Mononuclear cell (primary cell): ENCODE results near the gene DNAJC11. TPM values are rescaled to one million over a fixed set of nuclear protein-coding genes. Genes with fewer than 3 reads are reported as not detected.

ENCODE experiments used
- H3K27me3 ChIP-seq: 2 replicates; pipeline ENCODE4 v1.6.0; 2011; ENCODE audit warnings: low read length, control low read depth; ENCODE audit not compliant: insufficient read depth
- H3K4me1 ChIP-seq: 2 replicates; pipeline ENCODE4 v1.5.1; 2011; ENCODE audit warnings: mild to moderate bottlenecking, low read length, control low read depth; ENCODE audit not compliant: insufficient read depth
- H3K4me3 ChIP-seq: 2 replicates; pipeline ENCODE4 v1.5.1; 2011; ENCODE audit warnings: mild to moderate bottlenecking, low read length, moderate library complexity
- H3K9me3 ChIP-seq: 2 replicates; pipeline ENCODE4 v1.5.1; 2011; ENCODE audit warnings: low read depth, mild to moderate bottlenecking, control low read depth, low read length
- total RNA-seq: library from RNA; depleted of rRNA; stranded (reverse); fragments of >200 nt; gene quantifications from one replicate; pipeline ENCODE4 v1.2.3, GENCODE V29; 2012

DNAJC11 gene
- total RNA-seq, 1 donor = 17.3 TPM

GRCh38 chr1:6627841-6628545 is 73.6 kb downstream of the DNAJC11 start:
- peaks cover 18% of the 10 kb centered on the region for H3K4me1 ChIP-seq
- no peaks in the 10 kb centered on the region for H3K27me3 ChIP-seq
- H3K4me3 ChIP-seq = no peak overlapping the region
- no peaks in the 10 kb centered on the region for H3K9me3 ChIP-seq

GRCh38 chr1:6627031-6627430 is 74.6 kb downstream of the DNAJC11 start:
- no peaks in the 10 kb centered on the region for H3K9me3 ChIP-seq
- no peak overlapping the region for H3K4me3 ChIP-seq
- no peaks in the 10 kb centered on the region for H3K27me3 ChIP-seq
- H3K4me1 ChIP-seq = peaks cover 18% of the 10 kb centered on the region

GRCh38 chr1:6625584-6626149 is 75.9 kb downstream of the DNAJC11 start:
- Histone ChIP-seq H3K9me3 (no peaks in the 10 kb centered on the region), H3K4me1 (peaks cover 18% of the 10 kb centered on the region), H3K4me3 (peak overlapping the region; percentile 70), H3K27me3 (no peaks in the 10 kb centered on the region)

- Histone ChIP-seq H3K4me3 (peak within 1 kb of the TSS; percentile 70), H3K27me3 (no peaks in the 10 kb centered on the region), H3K9me3 (no peaks in the 10 kb centered on the region), H3K4me1 (peaks cover 18% of the 10 kb centered on the region)
These were observed 76.7 kb downstream of the DNAJC11 start, which contains the start of gene THAP3 for GRCh38 chr1:6624710-6625583. TSS of gene THAP3 (plus strand) at chr1:6624868. CDS start at chr1:6625219, 351 bp downstream.

- H3K9me3 ChIP-seq = no peaks in the 10 kb centered on the region
- peaks cover 18% of the 10 kb centered on the region for H3K4me1 ChIP-seq
- H3K27me3 ChIP-seq = no peaks in the 10 kb centered on the region
- no peak overlapping the region for H3K4me3 ChIP-seq
These were observed 78.2 kb downstream of the DNAJC11 start for GRCh38 chr1:6623269-6623965.

GRCh38 chr1:6622396-6623152 is 79.0 kb downstream of the DNAJC11 start:
- peaks cover 18% of the 10 kb centered on the region for H3K4me1 ChIP-seq
- no peaks in the 10 kb centered on the region for H3K9me3 ChIP-seq
- no peak overlapping the region for H3K4me3 ChIP-seq
- H3K27me3 ChIP-seq = no peaks in the 10 kb centered on the region

GRCh38 chr1:6621429-6622391 is 79.9 kb downstream of the DNAJC11 start:
- H3K27me3 ChIP-seq = no peaks in the 10 kb centered on the region
- peaks cover 18% of the 10 kb centered on the region for H3K4me1 ChIP-seq
- H3K9me3 ChIP-seq = no peaks in the 10 kb centered on the region
- H3K4me3 ChIP-seq = no peak overlapping the region

GRCh38 chr1:6619045-6619444 is 82.6 kb downstream of the DNAJC11 start:
- H3K4me1 ChIP-seq = peaks cover 7% of the 10 kb centered on the region
- no peaks in the 10 kb centered on the region for H3K9me3 ChIP-seq
- no peak overlapping the region for H3K4me3 ChIP-seq
- H3K27me3 ChIP-seq = no peaks in the 10 kb centered on the region

- H3K4me3 ChIP-seq = peak overlapping the region; percentile 29
- no peaks in the 10 kb centered on the region for H3K27me3 ChIP-seq
- H3K9me3 ChIP-seq = no peaks in the 10 kb centered on the region
- H3K4me1 ChIP-seq = peaks cover 15% of the 10 kb centered on the region
These were observed 86.5 kb downstream of the DNAJC11 start for GRCh38 chr1:6614929-6615785.

GRCh38 chr1:6614019-6614928 is 87.3 kb downstream of the DNAJC11 start:
- H3K27me3 ChIP-seq = no peaks in the 10 kb centered on the region
- no peaks in the 10 kb centered on the region for H3K9me3 ChIP-seq
- H3K4me1 ChIP-seq = peaks cover 15% of the 10 kb centered on the region
- peak overlapping the region; percentile 68 for H3K4me3 ChIP-seq

GRCh38 chr1:6613361-6614018 is 88.1 kb downstream of the DNAJC11 start, which contains the start of gene PHF13:
TSS of gene PHF13 (plus strand) at chr1:6613731. CDS start at chr1:6614067, 336 bp downstream.
- peak within 1 kb of the TSS; percentile 68 for H3K4me3 ChIP-seq
- H3K9me3 ChIP-seq = no peaks in the 10 kb centered on the region
- no peaks in the 10 kb centered on the region for H3K27me3 ChIP-seq
- H3K4me1 ChIP-seq = peaks cover 15% of the 10 kb centered on the region
